ENCODE data around the gene HRH3.

Gene HRH3

GRCh38 chr20:62230696-62231095 is 10.6 kb upstream of the HRH3 start:
- H3K9me3 Mint-ChIP-seq: peaks cover 7% of the 10 kb centered on the region
- H3K27ac Mint-ChIP-seq: no peak overlapping the region
- intact Hi-C loops (cut with micrococcal nuclease): no loop called here
- H3K4me3 Mint-ChIP-seq: no peak overlapping the region
- H3K36me3 Mint-ChIP-seq (ENCODE audit: low read depth): no peaks in the 10 kb centered on the region
- no peaks in the 10 kb centered on the region for H3K4me1 Mint-ChIP-seq (ENCODE audit: low read depth)
- H3K27me3 Mint-ChIP-seq: peaks cover 26% of the 10 kb centered on the region

GRCh38 chr20:62230276-62230675 is 10.2 kb upstream of the HRH3 start:
- Mint-ChIP-seq H3K4me3 (no peak overlapping the region), H3K9me3 (peaks cover 7% of the 10 kb centered on the region), H3K4me1 (ENCODE audit: low read depth) (no peaks in the 10 kb centered on the region), H3K36me3 (ENCODE audit: low read depth) (no peaks in the 10 kb centered on the region), H3K27me3 (peaks cover 28% of the 10 kb centered on the region), H3K27ac (no peak overlapping the region)
- intact Hi-C loops (cut with micrococcal nuclease): no loop called here

- Mint-ChIP-seq H3K27ac (no peak overlapping the region), H3K27me3 (peaks cover 28% of the 10 kb centered on the region), H3K4me3 (no peak overlapping the region), H3K4me1 (ENCODE audit: low read depth) (no peaks in the 10 kb centered on the region), H3K9me3 (peaks cover 7% of the 10 kb centered on the region), H3K36me3 (ENCODE audit: low read depth) (no peaks in the 10 kb centered on the region)
- intact Hi-C loops (cut with micrococcal nuclease): no loop called here
Measured at GRCh38 chr20:62229667-62230066, 9.6 kb upstream of the HRH3 start.

- H3K27me3 Mint-ChIP-seq: peaks cover 30% of the 10 kb centered on the region
- H3K4me1 Mint-ChIP-seq (ENCODE audit: low read depth): no peaks in the 10 kb centered on the region
- no peak overlapping the region for H3K4me3 Mint-ChIP-seq
- no peak overlapping the region for H3K27ac Mint-ChIP-seq
- intact Hi-C loops (cut with micrococcal nuclease): no loop called here
- H3K36me3 Mint-ChIP-seq (ENCODE audit: low read depth): no peaks in the 10 kb centered on the region
- H3K9me3 Mint-ChIP-seq: peaks cover 7% of the 10 kb centered on the region
Measured at GRCh38 chr20:62228982-62229545, 9.0 kb upstream of the HRH3 start.

DNA sequence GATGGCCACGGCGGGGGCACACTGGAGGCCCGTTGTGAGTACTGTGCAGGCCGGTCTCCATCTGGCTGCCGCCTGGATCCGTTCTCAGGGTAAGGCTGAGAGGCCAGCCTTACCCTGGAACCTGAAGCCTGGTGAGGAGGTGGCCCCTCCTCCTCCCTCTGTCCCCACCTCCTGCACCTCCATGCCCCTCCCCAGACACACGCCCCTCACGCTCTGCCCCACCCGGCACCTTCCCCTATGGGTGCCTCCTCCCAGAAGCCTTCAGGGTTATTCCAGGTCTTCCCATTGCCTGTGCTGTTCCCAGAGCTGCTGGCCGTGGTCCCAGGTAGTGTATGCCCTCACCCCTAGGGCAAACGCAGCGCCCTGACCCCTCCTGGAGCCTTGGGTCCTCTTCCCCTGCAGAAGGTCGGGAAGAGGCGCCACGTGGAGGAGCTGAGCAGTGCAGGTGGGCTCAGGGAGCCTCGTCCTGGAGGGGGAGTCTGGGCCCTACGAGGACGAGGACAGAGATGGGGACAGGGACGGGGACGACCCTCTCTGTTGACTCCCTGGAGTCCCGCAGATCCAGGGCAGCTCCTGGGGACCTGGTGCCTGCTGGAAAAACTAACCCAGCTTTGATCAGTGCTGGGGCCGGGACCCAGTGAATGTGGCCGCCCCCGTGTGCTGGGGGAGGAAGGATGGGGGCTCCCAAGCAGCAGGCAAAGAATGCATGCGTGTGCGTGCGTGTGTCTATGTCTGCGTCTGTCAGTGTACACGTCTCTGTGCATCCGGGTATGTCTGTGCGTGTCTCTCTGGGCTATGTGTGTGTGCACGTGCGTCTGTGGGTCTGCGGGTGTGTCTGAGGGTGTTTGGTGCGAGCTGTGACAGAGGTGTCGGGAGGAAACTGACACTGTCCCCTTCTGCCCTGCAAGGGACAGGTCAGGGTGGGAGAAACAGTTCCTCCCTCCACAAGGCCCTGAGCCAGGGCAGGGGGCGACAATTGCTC is 8.2 kb upstream of the HRH3 start:
- Mint-ChIP-seq H3K9me3 (no peaks in the 10 kb centered on the region), H3K4me1 (ENCODE audit: low read depth) (no peaks in the 10 kb centered on the region), H3K4me3 (no peak overlapping the region), H3K27ac (no peak overlapping the region), H3K27me3 (peaks cover 33% of the 10 kb centered on the region), H3K36me3 (ENCODE audit: low read depth) (no peaks in the 10 kb centered on the region)
- intact Hi-C loops (cut with micrococcal nuclease): no loop called here

- intact Hi-C loops (cut with micrococcal nuclease): no loop called here
- H3K4me3 Mint-ChIP-seq: no peak overlapping the region
- H3K36me3 Mint-ChIP-seq (ENCODE audit: low read depth): no peaks in the 10 kb centered on the region
- no peaks in the 10 kb centered on the region for H3K4me1 Mint-ChIP-seq (ENCODE audit: low read depth)
- H3K27ac Mint-ChIP-seq: no peak overlapping the region
- H3K9me3 Mint-ChIP-seq: no peaks in the 10 kb centered on the region
- H3K27me3 Mint-ChIP-seq: peaks cover 38% of the 10 kb centered on the region
Measured at GRCh38 chr20:62227591-62227976, 7.5 kb upstream of the HRH3 start.

DNA sequence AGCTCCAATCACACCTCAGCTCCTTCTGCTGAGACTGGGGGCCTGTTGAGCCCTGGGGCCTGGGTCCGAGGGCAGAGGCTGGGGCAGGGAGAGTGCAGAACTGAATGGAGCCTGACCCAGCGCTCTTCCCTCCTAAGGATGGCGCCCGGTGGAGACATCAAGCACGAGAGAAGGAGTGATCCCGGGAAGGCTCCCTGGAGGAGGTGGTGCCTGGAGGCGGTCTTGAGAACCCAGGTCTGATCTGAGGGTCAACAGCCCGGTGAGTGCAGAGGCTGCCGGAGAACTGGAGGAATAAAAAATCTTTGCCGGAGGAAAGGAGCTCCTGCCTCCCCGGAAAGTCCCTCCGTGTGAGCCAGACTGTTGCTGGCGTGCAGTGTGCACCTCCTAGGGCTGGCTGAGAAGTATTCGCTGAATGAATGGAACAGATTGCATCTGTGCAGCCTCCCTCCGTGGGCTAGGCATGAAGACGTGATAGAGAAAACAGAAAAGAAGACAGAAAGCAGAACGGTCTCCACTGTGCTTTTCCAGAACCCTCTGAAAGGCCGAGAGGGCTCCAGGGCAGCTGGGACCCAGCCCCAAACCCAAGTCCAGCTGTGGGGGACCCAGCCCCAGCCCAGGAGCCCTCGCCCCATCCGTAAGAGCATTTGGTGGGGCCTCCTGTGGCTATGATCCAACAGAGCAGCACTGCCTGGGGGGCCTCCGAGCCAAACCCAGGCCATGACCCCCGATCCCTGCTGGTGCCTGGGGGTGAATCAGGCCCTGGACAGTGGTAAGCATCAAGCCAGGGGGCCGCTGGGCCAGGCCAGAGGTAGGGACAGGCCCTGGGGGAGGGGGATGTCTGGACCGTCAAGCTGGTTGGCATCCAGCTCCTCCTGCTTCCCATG is 6.9 kb upstream of the HRH3 start:
- Mint-ChIP-seq H3K27ac (no peak overlapping the region), H3K4me1 (ENCODE audit: low read depth) (no peaks in the 10 kb centered on the region), H3K27me3 (peaks cover 41% of the 10 kb centered on the region), H3K36me3 (ENCODE audit: low read depth) (no peaks in the 10 kb centered on the region), H3K4me3 (no peak overlapping the region), H3K9me3 (no peaks in the 10 kb centered on the region)
- intact Hi-C loops (cut with micrococcal nuclease): no loop called here

DNA sequence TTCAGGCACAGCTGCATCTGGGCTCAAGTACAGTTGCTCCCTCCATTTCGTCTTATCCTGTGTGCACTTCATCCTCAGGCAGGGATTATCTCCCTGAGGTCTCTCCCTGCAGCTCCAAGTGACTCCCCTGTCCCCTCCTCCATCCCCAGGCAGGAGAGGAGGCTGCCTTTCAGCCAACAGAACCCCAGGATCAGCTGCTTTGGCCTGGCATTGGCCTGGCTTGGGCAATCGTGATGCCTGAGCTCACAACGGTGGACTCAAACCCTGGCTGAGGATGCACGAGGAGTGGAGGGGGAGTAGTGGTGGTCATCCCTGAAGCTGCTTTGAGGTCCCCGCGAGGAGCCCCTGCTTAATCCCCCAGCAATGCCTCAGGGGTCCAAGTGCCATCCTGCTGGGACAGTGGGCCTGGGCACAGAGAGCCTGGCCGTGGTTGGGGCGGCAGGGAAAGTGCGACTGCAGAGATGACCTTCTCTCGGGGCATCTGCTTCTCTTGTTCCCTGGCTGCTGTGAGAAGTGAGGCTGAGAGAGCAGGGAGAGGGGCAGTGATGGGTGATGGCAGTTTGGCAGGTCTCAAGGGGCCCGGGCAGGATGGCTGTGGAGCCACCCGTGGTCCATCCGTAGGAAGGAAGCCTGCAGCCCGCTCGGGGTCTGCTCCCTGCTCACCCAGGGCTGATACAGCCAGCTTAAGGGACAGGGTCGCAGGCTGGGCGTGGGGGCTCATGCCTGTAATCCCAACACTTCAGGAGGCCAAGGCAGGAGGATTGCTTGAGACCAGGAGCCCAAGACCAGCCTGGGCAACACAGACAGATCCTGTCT is 6.0 kb upstream of the HRH3 start:
- Mint-ChIP-seq H3K4me3 (no peak overlapping the region), H3K27ac (no peak overlapping the region), H3K4me1 (ENCODE audit: low read depth) (no peaks in the 10 kb centered on the region), H3K27me3 (peaks cover 50% of the 10 kb centered on the region), H3K36me3 (ENCODE audit: low read depth) (no peaks in the 10 kb centered on the region), H3K9me3 (no peaks in the 10 kb centered on the region)
- intact Hi-C loops (cut with micrococcal nuclease): no loop called here

GRCh38 chr20:62225026-62225425 is 4.9 kb upstream of the HRH3 start:
- Mint-ChIP-seq H3K4me3 (no peak overlapping the region), H3K27me3 (peaks cover 58% of the 10 kb centered on the region), H3K9me3 (no peaks in the 10 kb centered on the region), H3K36me3 (ENCODE audit: low read depth) (no peaks in the 10 kb centered on the region), H3K4me1 (ENCODE audit: low read depth) (no peaks in the 10 kb centered on the region), H3K27ac (no peak overlapping the region)
- intact Hi-C loops (cut with micrococcal nuclease): no loop called here

DNA sequence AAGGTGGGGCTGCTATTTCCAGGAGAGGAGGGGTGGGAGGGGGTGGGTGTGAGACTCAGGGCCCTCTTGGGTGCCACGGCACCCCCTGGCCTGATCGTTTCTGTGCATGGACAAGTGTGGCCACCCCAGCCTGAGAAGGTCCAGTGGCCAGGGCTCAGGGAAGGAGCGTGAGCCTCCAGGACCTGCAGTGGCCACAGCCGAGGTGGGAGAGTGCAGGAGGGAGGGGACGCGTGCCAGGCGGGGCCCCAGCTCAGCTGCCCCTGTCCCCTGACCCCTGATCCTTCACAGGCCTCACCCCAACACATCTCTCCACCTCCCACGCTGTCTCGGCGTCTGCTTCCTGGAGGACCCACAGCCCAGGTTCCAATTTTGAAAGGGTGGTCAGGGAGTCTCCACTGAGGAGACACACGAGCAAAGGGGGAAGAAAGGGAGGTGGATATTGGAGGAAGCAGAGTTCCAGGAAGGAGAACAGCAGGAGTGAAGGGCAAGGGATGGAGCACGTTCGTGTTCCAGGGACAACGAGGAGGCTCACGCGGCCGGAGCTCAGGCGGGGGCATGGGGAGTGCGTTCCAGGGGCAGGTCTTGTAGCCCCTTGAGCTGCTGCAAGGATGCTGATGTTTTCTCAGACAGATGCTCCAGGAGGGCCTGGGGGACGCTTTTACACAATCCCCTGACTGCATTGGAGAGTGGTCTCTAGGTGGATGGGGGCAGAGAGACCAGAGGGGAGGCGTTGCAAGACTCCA is 4.2 kb upstream of the HRH3 start:
- intact Hi-C loops (cut with micrococcal nuclease): no loop called here
- H3K9me3 Mint-ChIP-seq: no peaks in the 10 kb centered on the region
- peaks cover 62% of the 10 kb centered on the region for H3K27me3 Mint-ChIP-seq
- no peak overlapping the region for H3K27ac Mint-ChIP-seq
- no peaks in the 10 kb centered on the region for H3K36me3 Mint-ChIP-seq (ENCODE audit: low read depth)
- H3K4me3 Mint-ChIP-seq: no peak overlapping the region
- peaks cover 5% of the 10 kb centered on the region for H3K4me1 Mint-ChIP-seq (ENCODE audit: low read depth)

GRCh38 chr20:62223571-62223970 is 3.5 kb upstream of the HRH3 start:
- Mint-ChIP-seq H3K9me3 (no peaks in the 10 kb centered on the region), H3K27me3 (peaks cover 69% of the 10 kb centered on the region), H3K4me3 (no peak overlapping the region), H3K27ac (no peak overlapping the region), H3K36me3 (ENCODE audit: low read depth) (no peaks in the 10 kb centered on the region), H3K4me1 (ENCODE audit: low read depth) (peaks cover 9% of the 10 kb centered on the region)
- intact Hi-C loops (cut with micrococcal nuclease): no loop called here

DNA sequence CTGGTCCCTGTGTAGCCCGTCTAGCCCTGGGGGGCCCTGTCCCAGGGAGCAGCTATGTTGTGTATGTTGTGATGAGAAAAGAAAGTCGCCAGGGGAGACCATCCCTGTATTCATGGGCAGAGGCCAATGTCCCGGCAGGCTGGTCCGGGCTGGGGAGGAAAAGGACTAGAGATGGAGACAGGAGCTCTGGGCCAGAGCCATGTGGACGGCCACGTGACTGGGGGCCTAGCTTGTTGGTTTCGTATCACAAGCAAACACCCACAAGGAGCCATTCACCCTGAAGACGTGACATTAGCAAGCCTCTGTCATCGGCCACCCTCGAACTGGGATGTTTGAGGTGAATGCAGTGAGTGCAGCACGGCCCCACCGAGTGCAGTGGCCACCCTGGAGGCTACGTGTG is 2.9 kb upstream of the HRH3 start:
- H3K36me3 Mint-ChIP-seq (ENCODE audit: low read depth): no peaks in the 10 kb centered on the region
- peaks cover 9% of the 10 kb centered on the region for H3K4me1 Mint-ChIP-seq (ENCODE audit: low read depth)
- H3K27me3 Mint-ChIP-seq: peaks cover 72% of the 10 kb centered on the region
- no peak overlapping the region for H3K4me3 Mint-ChIP-seq
- H3K9me3 Mint-ChIP-seq: no peaks in the 10 kb centered on the region
- intact Hi-C loops (cut with micrococcal nuclease): no loop called here
- no peak overlapping the region for H3K27ac Mint-ChIP-seq

Measured in dendritic cell treated with granulocyte-macrophage colony-stimulating factor and Interleukin-4, amounts not matched to agents 40 ng/mL and 50 ng/mL, for 4 days (primary cell).